K562 (cell line): Measurements from ENCODE around the gene ST6GALNAC1. TPM values are rescaled to one million over a fixed set of nuclear protein-coding genes. Genes with fewer than 3 reads are reported as not detected.

Experiments
- ARID2 ChIP-seq: fragments of 450-650 bp; IDR thresholded peaks from 2 replicates; pipeline ENCODE4 v1.6.1; 2017; ENCODE audit warnings: antibody characterized with exemption, mild to moderate bottlenecking
- ELF2 ChIP-seq: fragments of 250-450 bp; sonication (Bioruptor Pico); IDR thresholded peaks from 2 replicates; pipeline ENCODE4 v1.5.0; 2021; ENCODE audit warnings: mild to moderate bottlenecking
- FOXJ3 ChIP-seq: sonication (generic); formaldehyde crosslinking; IDR thresholded peaks from 2 replicates; pipeline ENCODE4 v1.4.0; 2020; ENCODE audit warnings: mild to moderate bottlenecking, missing genetic modification reagents
- NR2C1 ChIP-seq, 2 experiments: fragments of 450-650 bp; IDR thresholded peaks; 2 replicates each; pipeline ENCODE4 v1.6.1; 2017; ENCODE audit warnings: mild to moderate bottlenecking in 2 of 2, antibody characterized with exemption in 1 of 2, inconsistent platforms in 1 of 2, missing compliant biosample characterization in 1 of 2, missing genetic modification characterization in 1 of 2
- SIN3B ChIP-seq: fragments of 450-650 bp; IDR thresholded peaks from 2 replicates; pipeline ENCODE4 v1.6.1; 2017; ENCODE audit warnings: low read depth, mild to moderate bottlenecking, moderate library complexity
- SMAD3 ChIP-seq: fragments of 450-650 bp; formaldehyde crosslinking; conservative IDR thresholded peaks from 2 replicates; pipeline ENCODE4 v1.4.0; 2020; ENCODE audit warnings: mild to moderate bottlenecking
- polyA plus RNA-seq, 8 experiments: library from polyadenylated mRNA; depleted of rRNA in 4 of 8; stranded (reverse) in 5 of 8; unstranded in 3 of 8; fragments of >200 nt; fragmentation: Nextera tagmentation in 2 of 8; fragmentation: Illumina TruSeq in 1 of 8; extraction: Ambion mirVana in 2 of 8; extraction: Trizol in 1 of 8; gene quantifications; 2 replicates each; pipeline versions ENCODE4 v1.2.1 to v1.2.3, GENCODE V29; 2011 to 2014; ENCODE audit warnings: inconsistent platforms in 1 of 8, missing spikeins in 1 of 8
- total RNA-seq, 7 experiments: library from RNA; depleted of rRNA in 6 of 7; stranded (reverse); fragments of >200 nt in 6 of 7; fragmentation: Illumina TruSeq in 2 of 7; extraction: Trizol in 2 of 7; gene quantifications; 2 replicates each; pipeline versions ENCODE4 v1.2.1 to v1.2.3, GENCODE V29; 2011 to 2021; ENCODE audit warnings: low replicate concordance in 1 of 7
- TF ChIP-seq, protein P1 (sequence below): fragments of 450-650 bp; formaldehyde crosslinking; IDR thresholded peaks from 2 replicates; pipeline ENCODE4 v1.4.0; 2020; ENCODE audit warnings: mild to moderate bottlenecking, moderate library complexity
- TF ChIP-seq, protein P2 (sequence below): sonication (generic); formaldehyde crosslinking; IDR thresholded peaks from 2 replicates; pipeline ENCODE4 v1.8.0; 2023; ENCODE audit warnings: mild to moderate bottlenecking, missing genetic modification reagents
- TF ChIP-seq, protein P3 (sequence below): fragments of 450-650 bp; formaldehyde crosslinking; IDR thresholded peaks from 2 replicates; pipeline ENCODE4 v1.4.0; 2020; ENCODE audit warnings: mild to moderate bottlenecking, mixed read lengths
- TF ChIP-seq, protein P4 (sequence below), 2 experiments: IDR thresholded peaks; 2 replicates each; pipeline ENCODE4 v1.6.1; 2012; ENCODE audit warnings: improper control_type of control experiment in 2 of 2, low read depth in 2 of 2, low read length in 2 of 2, borderline replicate concordance in 1 of 2

ST6GALNAC1 gene
- total and polyA plus RNA-seq, 9 of the 15 experiments (the other 6 are each of a cell fraction or from before 2014, with no cell fraction given) = 20.6 to 68.4 (median 50.5) TPM

DNA sequence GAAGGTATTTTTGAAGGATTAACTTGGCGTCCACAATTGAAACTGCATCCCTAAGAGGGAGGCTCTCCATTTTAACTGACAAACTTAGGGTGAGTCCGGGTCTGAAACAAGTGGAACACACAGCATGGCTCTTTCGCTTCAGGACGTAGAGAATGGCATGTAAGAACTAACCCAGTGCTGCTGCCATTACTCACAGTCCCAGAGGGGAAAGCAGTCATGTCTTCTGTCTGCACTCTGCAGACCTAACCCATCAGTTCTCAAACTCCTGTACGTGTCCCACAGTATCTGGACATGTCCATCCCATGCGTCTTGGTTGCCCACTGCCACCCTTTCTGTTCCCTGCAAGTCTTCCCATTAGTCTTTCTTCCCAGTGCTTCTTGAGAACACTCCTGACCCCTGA lies 563 bp downstream of the ST6GALNAC1 start (continued):
- TF ChIP-seq NR2C1 (IDR thresholded peaks at IDR 0.05) = peak; percentile 31; the same call in 1 of the 2 replicates
- no peak for TF ChIP-seq NR2C1 (tag; IDR thresholded peaks at IDR 0.05)
- no peak for TF ChIP-seq SMAD3 (CRISPR knock-in tag)
- TF ChIP-seq, protein P1, sequence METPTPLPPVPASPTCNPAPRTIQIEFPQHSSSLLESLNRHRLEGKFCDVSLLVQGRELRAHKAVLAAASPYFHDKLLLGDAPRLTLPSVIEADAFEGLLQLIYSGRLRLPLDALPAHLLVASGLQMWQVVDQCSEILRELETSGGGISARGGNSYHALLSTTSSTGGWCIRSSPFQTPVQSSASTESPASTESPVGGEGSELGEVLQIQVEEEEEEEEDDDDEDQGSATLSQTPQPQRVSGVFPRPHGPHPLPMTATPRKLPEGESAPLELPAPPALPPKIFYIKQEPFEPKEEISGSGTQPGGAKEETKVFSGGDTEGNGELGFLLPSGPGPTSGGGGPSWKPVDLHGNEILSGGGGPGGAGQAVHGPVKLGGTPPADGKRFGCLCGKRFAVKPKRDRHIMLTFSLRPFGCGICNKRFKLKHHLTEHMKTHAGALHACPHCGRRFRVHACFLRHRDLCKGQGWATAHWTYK = 0 out of 2 replicates have a peak, but pooled peaks have one; percentile 31
- TF ChIP-seq, protein P2, sequence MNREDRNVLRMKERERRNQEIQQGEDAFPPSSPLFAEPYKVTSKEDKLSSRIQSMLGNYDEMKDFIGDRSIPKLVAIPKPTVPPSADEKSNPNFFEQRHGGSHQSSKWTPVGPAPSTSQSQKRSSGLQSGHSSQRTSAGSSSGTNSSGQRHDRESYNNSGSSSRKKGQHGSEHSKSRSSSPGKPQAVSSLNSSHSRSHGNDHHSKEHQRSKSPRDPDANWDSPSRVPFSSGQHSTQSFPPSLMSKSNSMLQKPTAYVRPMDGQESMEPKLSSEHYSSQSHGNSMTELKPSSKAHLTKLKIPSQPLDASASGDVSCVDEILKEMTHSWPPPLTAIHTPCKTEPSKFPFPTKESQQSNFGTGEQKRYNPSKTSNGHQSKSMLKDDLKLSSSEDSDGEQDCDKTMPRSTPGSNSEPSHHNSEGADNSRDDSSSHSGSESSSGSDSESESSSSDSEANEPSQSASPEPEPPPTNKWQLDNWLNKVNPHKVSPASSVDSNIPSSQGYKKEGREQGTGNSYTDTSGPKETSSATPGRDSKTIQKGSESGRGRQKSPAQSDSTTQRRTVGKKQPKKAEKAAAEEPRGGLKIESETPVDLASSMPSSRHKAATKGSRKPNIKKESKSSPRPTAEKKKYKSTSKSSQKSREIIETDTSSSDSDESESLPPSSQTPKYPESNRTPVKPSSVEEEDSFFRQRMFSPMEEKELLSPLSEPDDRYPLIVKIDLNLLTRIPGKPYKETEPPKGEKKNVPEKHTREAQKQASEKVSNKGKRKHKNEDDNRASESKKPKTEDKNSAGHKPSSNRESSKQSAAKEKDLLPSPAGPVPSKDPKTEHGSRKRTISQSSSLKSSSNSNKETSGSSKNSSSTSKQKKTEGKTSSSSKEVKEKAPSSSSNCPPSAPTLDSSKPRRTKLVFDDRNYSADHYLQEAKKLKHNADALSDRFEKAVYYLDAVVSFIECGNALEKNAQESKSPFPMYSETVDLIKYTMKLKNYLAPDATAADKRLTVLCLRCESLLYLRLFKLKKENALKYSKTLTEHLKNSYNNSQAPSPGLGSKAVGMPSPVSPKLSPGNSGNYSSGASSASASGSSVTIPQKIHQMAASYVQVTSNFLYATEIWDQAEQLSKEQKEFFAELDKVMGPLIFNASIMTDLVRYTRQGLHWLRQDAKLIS (CRISPR knock-in tag) = peak; percentile 16; the same call in 1 of the 2 replicates
- TF ChIP-seq ELF2 (CRISPR knock-in tag) = no peak
- TF ChIP-seq SIN3B = no peak
- peak; percentile 27; the same call in 1 of the 2 replicates for TF ChIP-seq ARID2
- no peak for TF ChIP-seq FOXJ3 (CRISPR knock-in tag)
- TF ChIP-seq, protein P3, sequence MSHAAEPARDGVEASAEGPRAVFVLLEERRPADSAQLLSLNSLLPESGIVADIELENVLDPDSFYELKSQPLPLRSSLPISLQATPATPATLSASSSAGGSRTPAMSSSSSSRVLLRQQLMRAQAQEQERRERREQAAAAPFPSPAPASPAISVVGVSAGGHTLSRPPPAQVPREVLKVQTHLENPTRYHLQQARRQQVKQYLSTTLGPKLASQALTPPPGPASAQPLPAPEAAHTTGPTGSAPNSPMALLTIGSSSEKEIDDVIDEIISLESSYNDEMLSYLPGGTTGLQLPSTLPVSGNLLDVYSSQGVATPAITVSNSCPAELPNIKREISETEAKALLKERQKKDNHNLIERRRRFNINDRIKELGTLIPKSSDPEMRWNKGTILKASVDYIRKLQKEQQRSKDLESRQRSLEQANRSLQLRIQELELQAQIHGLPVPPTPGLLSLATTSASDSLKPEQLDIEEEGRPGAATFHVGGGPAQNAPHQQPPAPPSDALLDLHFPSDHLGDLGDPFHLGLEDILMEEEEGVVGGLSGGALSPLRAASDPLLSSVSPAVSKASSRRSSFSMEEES (CRISPR knock-in tag) = no peak
- TF ChIP-seq, protein P4, sequence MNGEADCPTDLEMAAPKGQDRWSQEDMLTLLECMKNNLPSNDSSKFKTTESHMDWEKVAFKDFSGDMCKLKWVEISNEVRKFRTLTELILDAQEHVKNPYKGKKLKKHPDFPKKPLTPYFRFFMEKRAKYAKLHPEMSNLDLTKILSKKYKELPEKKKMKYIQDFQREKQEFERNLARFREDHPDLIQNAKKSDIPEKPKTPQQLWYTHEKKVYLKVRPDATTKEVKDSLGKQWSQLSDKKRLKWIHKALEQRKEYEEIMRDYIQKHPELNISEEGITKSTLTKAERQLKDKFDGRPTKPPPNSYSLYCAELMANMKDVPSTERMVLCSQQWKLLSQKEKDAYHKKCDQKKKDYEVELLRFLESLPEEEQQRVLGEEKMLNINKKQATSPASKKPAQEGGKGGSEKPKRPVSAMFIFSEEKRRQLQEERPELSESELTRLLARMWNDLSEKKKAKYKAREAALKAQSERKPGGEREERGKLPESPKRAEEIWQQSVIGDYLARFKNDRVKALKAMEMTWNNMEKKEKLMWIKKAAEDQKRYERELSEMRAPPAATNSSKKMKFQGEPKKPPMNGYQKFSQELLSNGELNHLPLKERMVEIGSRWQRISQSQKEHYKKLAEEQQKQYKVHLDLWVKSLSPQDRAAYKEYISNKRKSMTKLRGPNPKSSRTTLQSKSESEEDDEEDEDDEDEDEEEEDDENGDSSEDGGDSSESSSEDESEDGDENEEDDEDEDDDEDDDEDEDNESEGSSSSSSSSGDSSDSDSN (IDR thresholded peaks at IDR 0.05; ENCODE audit: borderline replicate concordance in 1 of 2, low read depth in 2 of 2, low read length in 2 of 2) = no peak
